Heart left ventricle (tissue), 13 donors: ENCODE measurements around the gene PTK7.

Experiments
- POLR2A ChIP-seq, 2 donors: fragments of 450-650 bp; IDR thresholded peaks; one replicate each; pipeline ENCODE4 v1.6.1; 2017; ENCODE audit warnings: antibody characterized with exemption in 2 of 2, mild to moderate bottlenecking in 2 of 2, moderate library complexity in 2 of 2
- TF ChIP-seq, protein P1 (sequence below), 12 donors: fragments of 200-600 bp; sonication (generic) in 4 of 12; IDR thresholded peaks; one replicate each; pipeline versions ENCODE4 v1.5.0 to v1.8.0; 2018 to 2022; ENCODE audit warnings: antibody characterized with exemption in 12 of 12, mild to moderate bottlenecking in 5 of 12
- donor health status: ischemic (EF 13 %, LVEDD 7.1; RV severe dilation, severe dysfunction).
- donor health status: DM: no; HTN: yes; CAD: no.
- donor health status: DM: no; HTN: no; CAD: no.
- donor health status: ischemic (EF 25% LVEDD 6.9; RV normal size, moderate dysfunction).
- donor health status: ischemic (EF 25% LVEDD 5.7; RV mildly dilated, moderate dysfunction).
- donor health status: ischemic (EF 35%, LVEDD 5.7; RV mildly dilated, moderate dysfunction).
- donor health status: nonischemic (EF 11% LVEDD 7.7; RV severe dilation, severe dysfunction).
- donor health status: DM: yes; HTN: yes; CAD: no.
- donor health status: PGD.
- donor health status: ischemic (EF 29% LVEDD 5.4; RV normal size, mild dysfunction).
- donor health status: nonischemic (EF 23%, LVEDD 6.1; RV moderate dilation, normal function).

DNA sequence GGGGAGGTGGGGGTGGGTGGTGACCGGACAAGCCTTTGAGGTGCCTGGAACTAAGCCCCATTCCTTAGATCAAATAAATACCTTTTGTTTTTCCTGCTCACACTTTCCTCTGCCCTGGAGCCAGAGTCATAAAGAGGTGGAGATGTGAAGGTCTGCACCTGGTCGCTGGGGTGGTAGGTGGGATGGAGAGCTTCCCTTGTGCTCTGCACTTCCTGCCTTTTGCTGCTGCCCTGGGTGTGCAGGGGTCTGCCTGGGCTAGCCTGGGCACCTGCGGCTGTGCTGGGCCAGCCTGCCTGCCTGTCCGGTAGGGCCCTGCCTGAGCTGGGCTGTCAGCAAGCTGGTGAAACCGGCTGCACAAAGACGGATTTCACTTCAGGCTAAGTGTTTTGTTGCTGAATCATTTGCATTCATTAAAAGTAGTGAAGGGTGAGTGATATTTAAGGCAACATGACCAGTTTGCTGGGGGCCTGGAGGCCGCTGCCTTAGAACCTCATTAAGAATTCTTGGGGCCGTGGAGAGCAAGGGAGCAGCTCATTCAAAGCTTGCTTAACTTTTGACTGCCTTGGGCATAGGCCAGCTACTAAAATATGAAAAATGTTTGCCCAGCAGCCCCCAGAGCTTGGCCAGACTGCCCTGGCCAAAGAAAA is 20.5 kb downstream of the PTK7 start:
- TF ChIP-seq, protein P1, sequence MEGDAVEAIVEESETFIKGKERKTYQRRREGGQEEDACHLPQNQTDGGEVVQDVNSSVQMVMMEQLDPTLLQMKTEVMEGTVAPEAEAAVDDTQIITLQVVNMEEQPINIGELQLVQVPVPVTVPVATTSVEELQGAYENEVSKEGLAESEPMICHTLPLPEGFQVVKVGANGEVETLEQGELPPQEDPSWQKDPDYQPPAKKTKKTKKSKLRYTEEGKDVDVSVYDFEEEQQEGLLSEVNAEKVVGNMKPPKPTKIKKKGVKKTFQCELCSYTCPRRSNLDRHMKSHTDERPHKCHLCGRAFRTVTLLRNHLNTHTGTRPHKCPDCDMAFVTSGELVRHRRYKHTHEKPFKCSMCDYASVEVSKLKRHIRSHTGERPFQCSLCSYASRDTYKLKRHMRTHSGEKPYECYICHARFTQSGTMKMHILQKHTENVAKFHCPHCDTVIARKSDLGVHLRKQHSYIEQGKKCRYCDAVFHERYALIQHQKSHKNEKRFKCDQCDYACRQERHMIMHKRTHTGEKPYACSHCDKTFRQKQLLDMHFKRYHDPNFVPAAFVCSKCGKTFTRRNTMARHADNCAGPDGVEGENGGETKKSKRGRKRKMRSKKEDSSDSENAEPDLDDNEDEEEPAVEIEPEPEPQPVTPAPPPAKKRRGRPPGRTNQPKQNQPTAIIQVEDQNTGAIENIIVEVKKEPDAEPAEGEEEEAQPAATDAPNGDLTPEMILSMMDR (IDR thresholded peaks at IDR 0.05) = no peak
- TF ChIP-seq POLR2A (IDR thresholded peaks at IDR 0.05) = no peak
